NCI-H1105 (cell line): ENCODE data around the gene STRIP2.
"Not testable (repeated sequence)": the region's sequence is repeated elsewhere in the genome, so short reads cannot be mapped to it uniquely, and the experiment has no call there.

Experiments used
- DNase-seq: peaks from one replicate; lab custom pipeline; 2025; lab: John Stamatoyannopoulos, UW

STRIP2 gene

DNA sequence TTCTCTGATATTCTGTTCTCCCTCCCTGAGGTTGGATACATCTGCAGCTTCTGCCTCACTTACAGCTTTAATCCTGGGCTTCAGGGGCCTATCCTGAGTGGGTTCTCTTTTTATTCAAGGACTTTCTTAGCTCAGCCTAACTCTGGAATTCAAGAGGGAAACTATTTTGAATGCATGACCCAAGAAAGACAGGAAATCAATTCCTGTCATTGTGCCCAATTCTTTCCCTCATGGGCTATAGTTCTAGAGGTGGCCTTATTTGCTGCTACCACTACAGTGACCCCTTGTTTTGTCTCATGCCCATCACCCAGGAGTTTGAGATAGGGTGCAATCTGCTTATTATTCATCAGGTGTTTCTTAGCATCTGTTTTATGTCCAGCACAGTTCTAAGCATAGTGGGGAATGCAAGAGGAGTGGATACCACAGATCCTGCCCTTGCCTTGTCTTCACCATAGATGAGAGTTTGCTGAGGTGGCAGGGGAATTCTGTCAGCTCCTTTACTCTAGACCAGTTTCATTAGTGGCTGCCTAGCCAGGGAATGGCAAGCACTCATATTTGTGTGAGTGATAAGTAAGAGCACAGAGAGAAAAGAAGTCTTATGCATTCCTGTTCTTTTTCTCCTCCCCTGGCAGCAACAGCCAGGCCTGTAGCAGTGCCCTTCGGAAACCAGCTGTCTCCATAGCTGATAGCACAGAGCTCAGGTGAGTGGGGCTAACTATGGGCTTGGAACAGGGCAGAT, 19.4 kb downstream of the STRIP2 start:
- DNase-seq, result no peak

DNA sequence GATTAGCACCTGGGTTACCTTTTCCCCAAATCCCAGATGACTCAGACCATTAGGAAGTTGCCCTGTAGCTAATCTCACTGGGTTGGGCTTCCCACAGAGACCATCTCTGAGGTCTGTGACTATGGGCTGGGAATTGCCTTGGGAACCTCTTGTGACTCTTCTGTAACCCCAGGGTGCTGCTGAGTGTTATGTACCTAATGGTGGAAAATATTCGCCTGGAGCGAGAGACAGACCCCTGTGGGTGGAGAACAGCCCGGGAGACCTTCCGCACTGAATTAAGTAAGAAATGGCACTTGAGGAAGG, 20.0 kb downstream of the STRIP2 start:
- DNase-seq, result no peak

DNA sequence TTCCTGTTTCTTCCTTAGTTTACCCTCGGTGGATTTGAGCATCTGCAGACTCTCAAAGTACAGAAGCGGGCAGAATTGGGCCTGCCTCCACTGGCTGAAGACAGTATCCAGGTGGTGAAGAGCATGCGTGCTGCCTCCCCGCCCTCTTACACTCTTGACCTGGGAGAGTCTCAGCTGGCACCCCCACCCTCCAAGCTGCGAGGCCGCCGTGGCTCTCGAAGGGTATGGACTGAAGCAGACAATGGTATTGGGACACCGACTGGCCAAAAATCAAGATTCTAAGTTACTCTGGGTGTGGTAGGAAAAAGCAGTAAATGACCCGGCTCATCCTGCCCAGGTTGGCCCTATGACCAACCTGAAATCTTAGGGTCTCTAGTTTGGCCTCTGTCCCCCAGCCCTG, 22.2 kb downstream of the STRIP2 start:
- no peak for DNase-seq

DNA sequence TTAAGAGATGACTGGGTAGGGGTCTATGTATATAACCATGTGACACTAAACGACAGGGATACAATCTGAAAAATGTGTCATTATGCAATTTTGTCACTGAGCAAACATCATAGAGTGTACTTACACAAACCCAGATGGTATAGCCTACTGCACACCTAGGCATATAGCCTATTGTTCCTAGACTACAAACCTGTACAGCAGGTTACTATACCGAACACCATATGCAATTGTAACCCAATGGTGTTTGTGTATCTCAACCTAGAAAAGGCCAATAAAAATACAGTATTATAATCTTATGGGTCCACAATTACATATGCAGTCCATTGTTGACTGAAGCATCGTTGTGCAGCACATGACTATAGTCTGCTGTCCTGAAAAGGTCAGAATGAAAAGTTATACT, 22.9 kb downstream of the STRIP2 start:
- no peak for DNase-seq

DNA sequence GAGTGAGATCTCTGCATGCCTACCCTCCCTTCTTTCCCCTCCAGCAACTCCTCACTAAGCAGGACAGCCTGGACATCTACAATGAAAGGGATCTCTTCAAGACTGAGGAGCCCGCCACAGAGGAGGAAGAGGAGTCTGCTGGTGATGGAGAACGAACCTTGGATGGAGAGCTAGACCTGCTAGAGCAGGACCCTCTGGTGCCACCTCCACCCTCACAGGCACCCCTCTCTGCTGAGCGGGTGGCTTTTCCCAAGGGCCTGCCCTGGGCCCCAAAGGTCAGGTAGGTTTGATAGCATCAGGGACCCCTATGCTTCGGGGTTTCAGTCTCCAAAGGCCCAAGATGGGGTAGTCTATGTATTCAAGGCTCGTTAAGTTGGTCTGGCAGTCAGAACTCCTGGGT, 23.9 kb downstream of the STRIP2 start:
- no peak for DNase-seq

DNA sequence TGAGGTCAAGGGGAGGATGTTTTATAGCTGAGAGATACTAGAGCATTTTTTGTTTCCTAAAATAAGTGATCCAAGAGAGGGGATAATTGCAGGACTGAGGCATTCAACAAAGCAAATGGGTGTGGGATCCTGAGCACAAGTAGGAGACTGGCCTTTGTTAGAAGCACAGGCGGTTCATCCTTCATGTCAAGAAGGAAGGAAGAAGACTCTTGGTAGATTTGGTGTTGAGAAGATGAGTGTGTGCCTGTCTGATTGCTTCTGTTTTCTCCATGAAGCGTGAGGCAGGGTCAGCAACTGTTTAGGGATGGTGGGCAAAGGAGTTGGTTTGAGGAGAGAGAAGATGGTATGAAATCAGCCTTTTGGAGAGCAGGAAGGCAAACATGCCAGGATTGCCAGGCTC, 27.6 kb downstream of the STRIP2 start:
- no peak for DNase-seq

DNA sequence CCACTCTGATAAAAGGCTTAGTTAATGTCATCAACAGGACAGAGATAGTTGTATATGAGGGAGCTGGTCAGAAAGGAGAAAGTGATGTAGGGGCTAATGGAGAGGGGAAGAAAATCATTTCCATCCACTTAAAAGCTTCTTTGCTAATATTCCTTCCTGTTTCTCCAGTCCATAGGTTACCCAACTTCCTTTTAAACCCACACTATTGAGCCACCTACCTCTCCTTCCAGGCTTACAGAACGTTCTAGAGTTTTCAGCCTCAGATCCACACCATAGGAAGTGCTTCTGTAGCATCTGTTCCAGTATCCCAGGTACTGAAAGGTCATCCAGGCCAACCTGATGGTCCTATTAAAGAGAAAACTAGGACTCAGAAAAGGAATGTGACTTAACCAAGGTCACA, 28.2 kb downstream of the STRIP2 start:
- no peak for DNase-seq

DNA sequence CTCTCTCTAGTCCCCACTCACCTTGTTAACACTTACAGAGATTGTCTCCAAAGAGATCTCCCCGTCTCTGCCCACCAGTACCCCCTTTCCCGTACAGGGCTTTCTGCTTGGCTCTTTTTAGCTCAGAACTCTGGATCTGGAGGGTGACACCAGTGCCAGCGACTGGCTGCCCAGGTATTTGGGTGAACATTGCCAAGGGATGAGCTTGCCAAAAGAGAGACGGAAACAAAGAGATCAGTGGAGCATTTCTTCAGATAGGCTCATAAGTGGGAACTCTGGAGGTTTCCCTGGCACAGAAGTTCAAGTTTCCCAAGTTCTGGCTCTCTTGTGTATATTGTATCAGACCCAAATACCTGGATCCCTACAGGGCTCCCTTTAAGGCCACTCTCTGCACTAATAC, 30.0 kb downstream of the STRIP2 start:
- DNase-seq, result no peak

DNA sequence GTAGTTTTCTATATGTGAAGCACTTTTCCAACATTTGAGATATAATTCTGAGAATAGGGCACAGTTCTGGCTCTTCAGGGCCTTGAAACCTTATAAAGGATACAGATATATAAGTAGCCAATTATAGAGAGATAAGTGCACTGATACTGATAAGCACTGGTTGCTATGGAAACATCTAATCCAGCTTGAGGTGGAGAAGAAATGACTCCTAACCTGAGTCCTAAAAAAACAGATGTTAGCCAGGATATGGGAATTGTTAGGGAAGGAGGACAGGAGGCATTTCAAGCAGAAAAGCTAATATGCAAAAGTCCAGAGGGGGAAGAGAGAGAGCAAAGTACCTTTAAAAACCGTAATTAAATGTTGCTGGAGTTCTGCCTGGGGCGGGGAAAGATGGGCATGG, 30.8 kb downstream of the STRIP2 start:
- DNase-seq, result no peak

DNA sequence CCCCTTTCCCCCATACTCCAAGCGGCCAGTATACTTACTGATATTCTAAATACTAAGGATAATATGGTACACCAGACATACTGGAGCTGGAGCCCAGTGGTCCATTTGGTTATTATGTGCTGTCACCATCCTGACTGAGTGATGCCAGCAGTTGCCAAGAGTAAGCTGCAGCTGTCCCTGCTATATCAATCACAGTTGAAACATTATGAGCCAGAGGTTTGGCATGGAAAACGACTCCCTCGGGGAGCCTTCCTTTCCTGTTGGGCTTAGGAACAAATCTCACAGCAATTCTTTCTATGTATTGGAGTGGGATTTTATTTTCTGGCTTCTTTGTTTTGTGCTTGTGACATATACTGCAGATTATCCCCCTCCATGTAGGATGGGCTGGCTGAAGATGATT, 32.6 kb downstream of the STRIP2 start:
- no peak for DNase-seq

DNA sequence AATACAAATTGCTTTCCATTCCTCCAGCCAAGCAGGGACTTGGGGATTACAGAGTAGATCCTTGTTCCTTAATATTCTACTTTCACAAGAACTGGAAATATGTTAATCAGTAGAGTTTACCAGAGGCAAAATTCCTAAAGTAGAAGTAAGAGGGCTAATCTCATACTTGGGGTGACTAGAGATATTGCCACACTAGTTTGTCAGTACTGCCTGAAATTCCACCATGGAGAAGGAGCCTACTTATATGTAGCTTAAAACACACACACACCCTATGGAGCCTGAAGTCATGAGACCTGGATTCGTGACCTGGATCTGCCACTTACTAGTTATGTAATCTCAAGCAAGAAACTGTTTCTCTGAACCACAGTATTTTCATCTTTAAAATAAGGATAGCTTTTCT, 33.9 kb downstream of the STRIP2 start:
- no peak for DNase-seq

DNA sequence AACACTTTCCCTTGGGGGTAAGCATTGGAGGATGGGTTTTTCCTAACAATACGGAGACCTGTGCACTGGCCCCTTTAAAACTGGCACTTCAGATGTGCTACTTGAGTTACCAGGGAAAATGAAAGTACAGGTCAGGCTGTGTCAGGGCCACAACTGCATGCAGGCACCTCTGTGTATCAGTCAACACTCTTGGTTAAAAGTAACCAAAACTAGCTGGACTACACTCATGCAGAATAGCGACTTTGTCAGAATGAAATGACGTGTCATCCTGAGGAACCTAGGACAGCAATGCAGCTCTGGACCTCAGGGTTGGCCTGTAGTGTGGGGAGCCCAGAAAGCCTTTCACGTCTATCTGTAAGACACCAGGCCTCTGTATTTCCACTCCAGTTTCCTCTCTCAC, 34.3 kb downstream of the STRIP2 start:
- DNase-seq, result no peak

DNA sequence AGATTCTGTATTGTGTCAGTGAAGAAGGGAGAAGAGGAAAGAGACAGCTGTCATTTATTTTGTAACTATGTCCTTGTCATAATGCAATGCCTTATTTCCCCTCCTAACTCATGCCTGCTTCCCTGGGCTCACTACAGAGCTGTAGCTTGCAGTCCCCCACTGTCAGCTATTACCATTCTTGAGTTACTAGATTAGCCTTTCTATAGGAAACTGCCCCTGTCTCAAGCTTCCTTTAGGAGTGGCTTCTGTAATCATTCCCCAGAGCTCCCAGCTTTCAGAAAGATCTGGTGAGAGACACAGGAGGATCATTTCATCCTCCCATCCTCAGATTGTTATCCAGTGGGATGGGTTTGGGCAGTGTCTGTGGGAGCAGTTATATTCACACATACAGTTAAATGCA, 35.7 kb downstream of the STRIP2 start:
- DNase-seq, result no peak

DNA sequence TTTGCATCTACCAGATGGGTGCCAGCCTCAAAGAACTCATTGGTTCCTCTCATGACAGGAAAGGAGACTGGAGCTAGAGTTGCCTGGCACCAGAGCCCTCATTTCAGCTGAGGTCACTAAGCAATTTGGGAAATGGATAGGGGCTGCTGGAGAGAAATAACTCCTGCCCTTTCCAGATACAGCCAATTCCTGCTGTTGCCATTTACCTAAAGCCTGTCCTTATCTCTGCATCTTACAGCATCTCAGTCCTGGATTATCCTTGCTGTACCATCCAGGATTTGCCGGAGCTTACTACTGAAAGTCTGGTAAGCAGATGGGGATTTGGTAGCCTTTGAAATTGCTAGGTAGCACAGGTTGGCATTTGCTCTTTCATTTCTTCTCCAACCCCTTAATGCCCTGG, 36.2 kb downstream of the STRIP2 start:
- DNase-seq, result no peak

DNA sequence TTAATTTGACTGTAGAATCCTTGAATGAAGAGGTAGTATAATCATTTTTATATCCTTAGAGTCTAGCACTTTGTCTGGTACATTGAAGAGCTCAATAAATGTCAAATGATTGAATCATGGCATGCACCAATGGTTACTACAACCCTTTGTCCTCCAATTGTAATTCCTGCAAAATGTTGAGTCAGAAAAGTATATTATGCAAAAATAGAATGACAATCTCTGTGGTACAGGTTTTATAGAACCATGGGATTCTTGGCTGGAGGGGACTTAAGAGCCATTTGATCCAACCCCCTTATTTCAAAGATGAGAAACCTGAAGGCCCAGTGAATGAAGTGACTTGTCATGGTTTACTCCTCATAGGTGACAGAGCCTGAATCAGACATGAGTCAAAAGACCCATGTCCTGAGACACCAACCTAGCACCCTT, 37.2 kb downstream of the STRIP2 start:
- DNase-seq, result no peak

DNA sequence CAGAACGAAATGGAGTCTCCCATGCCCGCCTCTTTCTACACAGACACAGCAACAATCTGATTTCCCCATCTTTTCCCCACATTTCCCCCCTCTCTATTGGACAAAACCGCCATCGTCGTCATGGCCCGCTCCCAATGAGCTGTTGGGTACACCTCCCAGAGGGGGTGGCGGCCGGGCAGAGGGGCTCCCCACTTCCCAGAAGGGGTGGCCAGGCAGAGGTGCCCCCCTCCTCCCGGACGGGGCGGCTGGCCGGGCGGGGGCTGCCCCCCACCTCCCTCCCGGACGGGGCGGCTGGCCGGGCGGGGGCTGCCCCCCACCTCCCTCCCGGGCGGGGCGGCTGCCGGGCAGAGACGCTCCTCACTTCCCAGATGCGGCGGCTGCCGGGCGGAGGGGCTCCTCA, 41.7 kb downstream of the STRIP2 start:
- not testable (repeated sequence) for DNase-seq

DNA sequence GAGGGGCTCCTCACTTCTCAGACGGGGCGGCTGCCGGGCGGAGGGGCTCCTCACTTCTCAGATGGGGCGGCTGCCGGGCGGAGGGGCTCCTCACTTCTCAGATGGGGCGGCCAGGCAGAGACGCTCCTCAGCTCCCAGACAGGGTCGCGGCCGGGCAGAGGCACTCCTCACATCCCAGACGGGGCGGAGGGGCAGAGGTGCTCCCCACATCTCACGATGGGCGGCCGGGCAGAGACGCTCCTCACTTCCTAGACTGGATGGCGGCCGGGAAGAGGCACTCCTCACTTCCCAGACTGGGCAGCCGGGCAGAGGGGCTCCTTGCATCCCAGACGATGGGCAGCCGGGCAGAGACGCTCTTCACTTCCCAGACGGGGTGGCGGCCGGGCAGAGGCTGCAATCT, 42.2 kb downstream of the STRIP2 start:
- not testable (repeated sequence) for DNase-seq

DNA sequence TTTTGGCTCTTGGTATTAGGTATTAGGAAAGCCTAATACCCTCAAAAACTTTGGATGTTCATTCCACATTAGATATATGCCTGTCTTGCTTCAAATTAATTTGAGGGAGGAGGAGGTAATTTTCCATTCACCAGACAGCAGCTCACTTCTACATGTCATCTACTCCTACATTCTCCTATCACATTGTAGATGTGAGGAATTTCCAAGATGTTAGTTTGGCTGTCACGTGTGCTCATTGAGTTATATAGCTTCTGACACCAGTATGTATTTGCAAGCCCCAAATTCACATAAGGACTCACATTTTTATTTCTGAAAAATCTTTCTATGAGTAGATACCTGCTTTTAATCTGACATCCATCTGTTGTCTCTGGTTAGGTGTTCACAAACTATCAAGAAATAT, 45.6 kb downstream of the STRIP2 start:
- DNase-seq, result no peak

DNA sequence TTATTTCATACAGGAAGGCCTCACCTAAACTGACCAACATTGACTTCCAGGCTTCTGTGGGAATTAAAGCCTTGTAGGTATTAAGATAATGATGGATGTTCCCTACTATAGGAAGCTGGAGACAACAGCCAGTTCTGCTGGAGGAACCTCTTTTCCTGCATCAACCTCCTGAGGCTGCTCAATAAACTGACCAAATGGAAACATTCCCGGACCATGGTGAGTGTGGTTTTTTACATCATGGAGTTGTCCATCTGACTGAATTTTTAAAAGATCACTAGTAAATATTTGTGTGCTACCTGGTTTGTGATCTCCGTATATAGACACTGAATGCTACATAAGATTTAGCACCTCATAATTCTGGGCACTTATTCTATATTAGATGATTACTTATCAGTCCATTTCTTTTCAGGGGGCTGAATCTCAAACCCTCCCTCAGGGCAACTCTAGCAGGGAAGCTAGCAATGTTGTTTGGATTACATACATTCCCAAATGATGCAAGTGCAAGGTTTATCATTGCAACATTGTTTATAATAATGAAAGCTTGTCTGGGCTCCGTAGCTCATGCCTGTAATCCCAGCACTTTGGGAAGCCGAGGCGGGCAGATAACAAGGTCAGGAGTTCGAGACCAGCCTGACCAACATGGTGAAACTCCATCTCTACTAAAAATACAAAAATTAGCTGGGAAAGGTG, 46.6 kb downstream of the STRIP2 start:
- DNase-seq, result no peak

DNA sequence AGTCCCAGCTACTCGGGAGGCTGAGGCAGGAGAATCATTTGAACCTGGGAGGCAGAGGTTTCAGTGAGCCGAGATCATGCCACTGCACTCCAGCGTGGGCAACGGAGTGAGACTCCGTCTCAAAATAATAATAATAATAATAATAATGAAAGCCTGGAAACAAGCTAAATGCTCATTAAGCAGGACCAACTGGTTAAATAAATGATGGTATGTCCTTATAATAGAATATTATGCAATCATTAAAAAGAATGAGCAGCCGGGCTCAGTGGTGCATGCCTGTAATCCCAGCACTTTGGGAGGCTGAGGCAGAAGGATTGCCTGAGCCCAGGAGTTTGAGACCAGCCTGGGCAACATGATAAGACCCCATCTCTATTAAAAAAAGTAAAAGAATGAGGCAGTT, 47.1 kb downstream of the STRIP2 start:
- not testable (repeated sequence) for DNase-seq

DNA sequence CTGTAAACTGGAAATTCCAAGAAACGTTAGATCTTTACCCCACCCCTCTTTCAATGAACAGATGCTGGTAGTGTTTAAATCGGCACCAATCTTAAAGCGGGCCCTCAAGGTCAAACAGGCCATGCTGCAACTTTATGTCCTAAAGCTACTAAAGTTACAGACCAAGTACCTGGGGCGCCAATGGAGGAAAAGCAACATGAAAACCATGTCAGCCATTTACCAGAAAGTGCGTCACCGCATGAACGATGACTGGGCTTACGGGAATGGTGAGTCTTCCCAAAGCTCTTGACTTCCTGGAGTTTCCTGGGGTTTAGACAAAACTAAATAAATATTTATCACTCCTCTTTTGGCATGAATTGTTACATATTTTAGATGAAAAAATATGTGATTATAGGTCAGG, 48.5 kb downstream of the STRIP2 start:
- no peak for DNase-seq

DNA sequence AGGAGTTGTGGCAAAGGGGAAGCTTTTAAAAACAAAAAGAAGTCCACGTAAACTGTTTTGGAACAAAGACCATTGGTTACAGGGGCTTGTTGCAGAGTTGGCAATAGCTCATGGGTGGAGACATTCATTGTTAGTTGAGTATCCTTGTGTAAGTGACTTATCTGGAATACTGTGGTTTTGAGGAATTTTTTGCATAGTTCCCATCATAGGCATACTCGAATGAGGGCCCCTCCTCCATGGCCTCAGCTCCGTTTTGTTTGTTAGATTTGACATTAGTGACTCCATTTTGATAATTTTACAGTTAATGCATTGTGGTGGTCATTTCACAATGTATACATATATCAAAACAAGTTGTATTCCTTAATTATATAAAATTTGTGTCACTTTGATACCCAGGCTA, 55.3 kb downstream of the STRIP2 start:
- no peak for DNase-seq

DNA sequence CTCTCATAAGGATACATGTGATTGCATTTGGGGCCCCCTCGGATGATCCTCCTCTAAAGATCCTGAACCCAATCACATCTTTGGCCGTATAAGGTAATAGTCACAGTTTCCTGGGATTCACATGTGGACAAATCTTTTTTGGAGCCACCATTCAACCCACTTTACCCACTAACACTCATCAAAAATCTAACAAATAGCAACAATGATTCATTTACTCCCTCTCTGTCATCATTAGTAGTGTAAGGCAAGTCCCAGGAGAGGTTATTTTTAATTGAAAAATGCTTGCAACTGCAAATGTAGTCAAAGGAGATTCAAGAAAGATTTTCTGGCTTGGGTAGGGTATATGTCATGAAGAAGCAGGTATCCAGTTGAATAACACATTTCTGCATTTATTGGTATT, 58.2 kb downstream of the STRIP2 start:
- no peak for DNase-seq

DNA sequence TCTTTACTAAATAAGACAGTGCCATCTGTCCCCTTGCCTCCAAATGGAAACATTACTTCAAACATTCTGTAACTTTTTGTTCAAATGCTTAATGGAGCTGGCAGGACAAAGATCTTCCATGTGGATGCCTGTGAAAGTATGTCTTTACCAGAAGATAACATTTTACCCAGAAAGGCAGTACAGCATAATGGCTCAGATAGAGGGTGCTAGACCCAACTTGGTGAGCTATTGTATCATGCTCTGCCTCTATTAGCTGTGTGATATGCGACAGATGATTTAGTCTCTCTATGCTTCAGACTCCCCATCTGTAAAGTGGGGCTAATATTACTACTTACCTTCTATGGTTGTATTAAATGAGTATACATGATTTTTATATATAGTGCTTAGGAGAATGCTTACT, 59.3 kb downstream of the STRIP2 start:
- DNase-seq, result no peak
